Measurements from ENCODE around the gene CIPC.

CIPC gene

DNA sequence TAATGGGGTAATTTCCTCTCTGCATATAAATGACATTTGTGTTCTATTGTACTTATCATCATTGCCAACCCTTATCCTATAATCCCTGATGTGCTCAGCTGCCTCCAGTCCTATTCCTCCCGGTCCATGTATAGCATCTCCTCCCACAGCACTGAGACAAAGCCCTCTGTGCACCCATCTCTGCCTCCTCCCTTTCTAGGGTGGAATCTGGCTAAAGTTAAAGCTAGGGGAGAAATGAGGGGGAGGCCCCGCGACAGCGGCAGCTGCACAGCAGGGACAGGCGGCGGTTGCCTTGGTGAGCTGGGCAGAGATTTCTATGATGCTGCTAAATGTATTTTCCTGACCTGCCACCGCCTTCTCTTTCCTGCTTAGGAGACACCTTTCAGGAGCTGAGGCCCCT lies 56.4 kb downstream of the CIPC start:
- no peak for DNase-seq (ENCODE audit: low read depth)

DNA sequence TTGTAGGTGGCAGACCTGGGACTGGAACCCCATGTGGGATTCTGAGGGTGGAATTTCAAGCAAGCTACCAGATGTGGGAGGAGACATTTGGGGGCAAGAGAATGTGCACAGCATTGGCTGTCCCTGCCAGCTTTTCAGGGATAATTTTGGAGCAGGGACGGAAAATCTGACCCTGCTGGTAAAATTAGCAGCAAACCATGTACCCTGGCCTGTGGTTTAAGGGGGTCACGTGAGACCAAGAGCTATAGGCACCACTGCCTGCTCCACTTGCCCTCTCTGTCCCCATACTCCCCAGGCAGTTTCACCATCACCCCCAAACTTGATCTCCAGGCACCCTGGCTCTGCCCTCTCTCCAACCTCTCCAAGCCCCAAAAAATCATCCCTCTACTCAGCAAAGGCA lies 57.0 kb downstream of the CIPC start:
- DNase-seq (ENCODE audit: low read depth), result no peak

DNA sequence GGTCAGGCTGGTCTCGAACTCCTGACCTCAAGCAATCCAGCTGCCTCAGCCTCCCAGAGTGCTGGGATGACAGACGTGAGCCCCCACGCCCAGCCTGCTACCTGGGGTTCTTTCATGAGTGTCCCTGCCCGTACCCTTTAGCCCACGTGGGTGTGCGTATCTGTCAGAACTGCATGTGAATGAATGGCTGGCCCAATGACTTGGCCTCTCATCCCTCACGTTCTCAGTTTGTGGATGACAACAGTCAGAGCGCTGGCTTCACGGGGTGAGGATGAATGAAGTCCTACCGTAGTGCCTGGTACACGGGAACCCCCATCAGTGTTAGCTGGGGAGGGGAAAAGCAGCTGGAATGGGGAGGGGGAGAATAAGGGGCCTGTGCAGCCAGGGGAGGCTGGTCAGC lies 59.7 kb downstream of the CIPC start:
- no peak for DNase-seq (ENCODE audit: low read depth)

DNA sequence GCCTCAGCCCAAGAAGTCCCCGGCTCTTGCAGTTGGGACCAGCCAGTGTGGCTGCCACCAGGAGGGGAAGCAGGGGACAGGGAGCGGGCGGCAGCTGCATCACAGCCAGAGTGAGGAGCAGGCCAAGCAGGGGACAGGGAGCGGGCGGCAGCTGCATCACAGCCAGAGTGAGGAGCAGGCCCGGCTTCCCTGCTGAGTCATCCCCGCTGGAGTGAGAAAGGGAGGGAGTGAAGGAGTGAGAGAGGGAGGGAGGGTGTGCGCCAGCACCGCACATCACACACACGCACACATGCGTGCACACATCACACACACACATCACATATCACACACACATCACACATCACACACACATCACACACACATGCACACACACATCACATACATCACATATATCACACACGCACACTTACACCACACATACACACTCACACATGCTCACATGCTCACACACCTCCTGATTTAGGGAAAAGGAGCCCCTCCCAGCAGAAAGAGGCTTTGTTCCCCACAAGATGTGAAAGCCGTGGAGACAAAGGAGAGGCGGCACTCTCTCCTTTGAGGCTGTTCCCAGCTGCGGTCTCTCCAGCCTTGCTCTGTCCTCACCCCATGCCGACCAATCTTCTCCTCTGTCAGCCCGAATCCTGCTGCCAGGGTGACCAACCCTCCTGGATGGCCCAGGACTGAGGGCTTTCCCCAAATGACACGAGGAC lies 60.3 kb downstream of the CIPC start:
- no peak for DNase-seq (ENCODE audit: low read depth)

DNA sequence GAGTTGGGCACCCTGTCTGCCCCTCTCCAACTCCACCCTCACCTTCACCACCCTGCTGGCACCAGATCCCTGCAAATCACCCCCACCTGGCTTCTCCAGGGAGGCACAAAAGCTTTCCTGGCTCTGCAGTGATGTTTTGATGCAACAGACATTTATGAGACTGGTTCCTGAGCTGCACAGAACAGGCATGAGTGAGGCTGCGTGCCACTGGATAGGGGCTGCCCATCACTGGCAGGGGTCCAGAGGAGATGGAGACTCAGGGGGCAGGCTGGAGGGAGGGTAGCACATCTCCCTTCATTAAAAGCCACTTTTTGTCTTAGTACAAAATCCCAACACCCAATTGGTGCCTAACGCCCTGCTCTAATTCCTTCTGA lies 60.8 kb downstream of the CIPC start:
- no peak for DNase-seq (ENCODE audit: low read depth)

DNA sequence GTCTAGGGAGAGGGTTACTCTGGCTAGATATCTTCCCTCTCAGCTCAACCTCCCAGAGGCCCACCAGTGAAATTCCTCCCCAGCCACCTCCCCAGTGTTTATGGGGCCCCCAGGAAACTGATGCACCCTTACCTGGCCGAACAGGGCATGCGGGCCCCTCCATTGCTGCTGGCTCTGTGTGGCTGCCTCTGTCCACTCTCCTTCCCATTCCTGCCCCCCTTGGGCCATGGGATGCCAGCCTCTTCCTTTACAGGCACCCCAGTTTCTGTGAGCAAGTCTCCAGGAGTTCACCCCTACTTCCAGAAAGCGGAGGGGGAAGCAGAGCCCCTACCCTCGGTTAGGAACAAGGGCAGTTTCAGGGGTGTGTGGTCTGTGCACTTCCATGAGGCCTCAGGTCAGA lies 63.0 kb downstream of the CIPC start:
- DNase-seq (ENCODE audit: low read depth), result no peak

Data from HS-5 (cell line).